Coronary artery (tissue), 2 donors: ENCODE measurements around the gene TMEM131.
"Not testable (repeated sequence)": the region's sequence is repeated elsewhere in the genome, so short reads cannot be mapped to it uniquely, and the experiment has no call there.

Source experiments
- DNase-seq: peaks from one replicate; pipeline ENCODE4 v3.0.0-alpha.2; 2017; ENCODE audit warnings: low spot score
- H3K27ac ChIP-seq, 2 donors: fragments of 200-600 bp; sonication (generic); one replicate each; pipeline ENCODE4 v1.5.1; 2016 to 2019
- H3K4me3 ChIP-seq: fragments of 200-600 bp; sonication (generic); 2 replicates; pipeline ENCODE4 v1.5.1; 2016; ENCODE audit warnings: mild to moderate bottlenecking, moderate library complexity
- TF ChIP-seq, protein P1 (sequence below): fragments of 200-600 bp; sonication (generic); IDR thresholded peaks from one replicate; pipeline ENCODE4 v1.5.1; 2019; ENCODE audit warnings: antibody characterized with exemption

The TMEM131 gene

GRCh38 chr2:97924194-97924593 is 71.6 kb downstream of the TMEM131 start:
- TF ChIP-seq, protein P1, sequence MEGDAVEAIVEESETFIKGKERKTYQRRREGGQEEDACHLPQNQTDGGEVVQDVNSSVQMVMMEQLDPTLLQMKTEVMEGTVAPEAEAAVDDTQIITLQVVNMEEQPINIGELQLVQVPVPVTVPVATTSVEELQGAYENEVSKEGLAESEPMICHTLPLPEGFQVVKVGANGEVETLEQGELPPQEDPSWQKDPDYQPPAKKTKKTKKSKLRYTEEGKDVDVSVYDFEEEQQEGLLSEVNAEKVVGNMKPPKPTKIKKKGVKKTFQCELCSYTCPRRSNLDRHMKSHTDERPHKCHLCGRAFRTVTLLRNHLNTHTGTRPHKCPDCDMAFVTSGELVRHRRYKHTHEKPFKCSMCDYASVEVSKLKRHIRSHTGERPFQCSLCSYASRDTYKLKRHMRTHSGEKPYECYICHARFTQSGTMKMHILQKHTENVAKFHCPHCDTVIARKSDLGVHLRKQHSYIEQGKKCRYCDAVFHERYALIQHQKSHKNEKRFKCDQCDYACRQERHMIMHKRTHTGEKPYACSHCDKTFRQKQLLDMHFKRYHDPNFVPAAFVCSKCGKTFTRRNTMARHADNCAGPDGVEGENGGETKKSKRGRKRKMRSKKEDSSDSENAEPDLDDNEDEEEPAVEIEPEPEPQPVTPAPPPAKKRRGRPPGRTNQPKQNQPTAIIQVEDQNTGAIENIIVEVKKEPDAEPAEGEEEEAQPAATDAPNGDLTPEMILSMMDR, result no peak
- Histone ChIP-seq H3K4me3 (no peak overlapping the region), H3K27ac (no peak overlapping the region)
- DNase-seq, result no peak

DNA sequence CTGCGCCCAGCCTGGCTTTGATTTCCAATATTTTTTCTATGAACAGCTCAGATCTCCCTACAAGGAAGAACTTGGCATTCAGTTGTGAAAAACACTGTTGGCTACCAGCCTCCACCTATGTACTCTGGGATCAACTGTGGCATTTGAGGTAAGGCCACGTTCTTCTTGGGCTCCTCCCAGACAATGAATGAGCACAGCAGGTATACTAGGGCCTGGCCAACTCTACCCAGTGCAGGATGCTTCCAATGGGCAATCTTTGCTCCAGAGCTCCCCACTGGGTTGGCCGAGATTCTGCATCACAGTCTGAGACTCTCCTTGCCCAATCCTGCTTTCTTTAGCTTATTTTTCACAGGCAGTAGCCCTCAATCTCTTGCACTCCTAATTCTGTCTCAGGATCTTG is 75.9 kb downstream of the TMEM131 start:
- Histone ChIP-seq H3K4me3 (no peak overlapping the region), H3K27ac (no peak overlapping the region)
- TF ChIP-seq, protein P1, result no peak
- DNase-seq, result no peak

GRCh38 chr2:97918818-97919217 is 76.9 kb downstream of the TMEM131 start:
- no peak overlapping the region for H3K4me3 ChIP-seq
- H3K27ac ChIP-seq, result no peak overlapping the region
- TF ChIP-seq, protein P1, result no peak
- no peak for DNase-seq

DNA sequence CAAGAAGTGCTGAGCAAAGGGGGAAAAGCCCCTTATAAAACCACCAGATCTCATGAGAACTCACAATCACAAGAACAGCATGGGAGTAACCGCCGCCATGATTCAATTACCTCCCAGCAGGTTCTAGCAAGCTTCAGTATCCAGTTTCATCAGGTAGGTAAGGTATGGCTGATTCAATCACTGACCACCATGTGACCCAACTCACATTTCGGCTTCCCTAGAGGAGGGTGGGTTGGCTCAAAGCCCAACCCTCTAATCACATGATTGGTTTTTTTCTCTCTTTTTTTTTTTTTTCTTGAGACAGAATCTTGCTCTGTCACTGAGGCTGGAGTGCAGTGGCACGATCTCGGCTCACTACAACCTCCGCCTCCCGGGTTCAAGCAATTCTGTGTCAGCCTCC is 78.1 kb downstream of the TMEM131 start:
- DNase-seq, H3K27ac ChIP-seq, H3K4me3 ChIP-seq: not testable (repeated sequence)

- DNase-seq, result no peak
- Histone ChIP-seq H3K4me3 (no peak overlapping the region), H3K27ac (no peak overlapping the region)
- TF ChIP-seq, protein P1, result no peak
Measured at GRCh38 chr2:97914691-97915213, 81.0 kb downstream of the TMEM131 start.

GRCh38 chr2:97913846-97914245 is 81.9 kb downstream of the TMEM131 start:
- DNase-seq, result no peak
- TF ChIP-seq, protein P1, result no peak
- H3K4me3 ChIP-seq, result no peak overlapping the region
- H3K27ac ChIP-seq, result no peak overlapping the region

DNA sequence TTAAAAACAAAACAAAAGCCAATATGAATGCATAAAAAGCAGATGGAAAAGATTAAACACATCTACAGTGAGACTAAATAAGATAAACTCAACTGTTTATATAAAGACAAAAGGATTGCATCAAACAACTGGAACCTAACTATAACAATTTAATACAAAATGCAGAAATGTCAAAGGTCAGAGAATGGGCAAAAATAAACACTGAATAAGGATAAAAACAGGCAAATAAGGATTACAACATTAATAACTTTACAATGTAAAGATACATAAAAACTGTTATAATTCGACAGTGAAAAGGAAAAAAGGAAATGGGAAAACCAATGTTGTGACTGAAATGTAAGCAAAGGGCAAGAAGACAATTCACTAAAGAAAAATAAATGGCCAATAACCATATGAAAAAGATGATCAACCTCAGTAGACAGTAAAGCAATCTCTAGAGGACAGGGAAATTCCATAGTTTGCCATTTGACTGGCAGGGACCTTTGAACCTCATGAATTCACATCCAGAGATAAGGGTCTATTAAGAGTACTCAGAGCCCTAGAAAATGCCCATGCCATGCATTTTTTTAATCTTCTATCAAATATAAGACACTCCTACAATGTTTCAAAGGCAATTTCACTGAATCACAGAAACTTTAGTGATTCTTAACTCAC is 83.7 kb downstream of the TMEM131 start:
- TF ChIP-seq, protein P1, result no peak
- no peak for DNase-seq
- Histone ChIP-seq H3K4me3 (no peak overlapping the region), H3K27ac (no peak overlapping the region)
